Hematopoietic multipotent progenitor cell treated with erythropoietin and hydrocortisone succinate and interleukin-3 and kit ligand, for 8 days (in vitro differentiated cells): Measurements from ENCODE around the gene DNAH5.

Source experiments
- DNase-seq: peaks from one replicate; pipeline ENCODE4 v3.0.0-alpha.2; 2015

DNAH5 gene

GRCh38 chr5:13692172-13692571 is 252.3 kb downstream of the DNAH5 start:
- no peak for DNase-seq

- no peak for DNase-seq
Observed at GRCh38 chr5:13676531-13676930, 268.0 kb downstream of the DNAH5 start.

GRCh38 chr5:13674391-13674790 is 270.1 kb downstream of the DNAH5 start:
- no peak for DNase-seq

- no peak for DNase-seq
Observed at GRCh38 chr5:13673511-13673910, 271.0 kb downstream of the DNAH5 start.

- DNase-seq: no peak
Observed at GRCh38 chr5:13664377-13664776, 280.1 kb downstream of the DNAH5 start.

GRCh38 chr5:13662626-13663025 is 281.9 kb downstream of the DNAH5 start:
- DNase-seq: no peak

GRCh38 chr5:13661272-13661671 is 283.2 kb downstream of the DNAH5 start:
- no peak for DNase-seq

- DNase-seq: no peak
Observed at GRCh38 chr5:13660072-13660471, 284.4 kb downstream of the DNAH5 start.

- DNase-seq: no peak
Observed at GRCh38 chr5:13659391-13659790, 285.1 kb downstream of the DNAH5 start.

- no peak for DNase-seq
Observed at GRCh38 chr5:13658761-13659160, 285.7 kb downstream of the DNAH5 start.

- DNase-seq: no peak
Observed at GRCh38 chr5:13658152-13658551, 286.3 kb downstream of the DNAH5 start.

- no peak for DNase-seq
Observed at GRCh38 chr5:13653709-13654108, 290.8 kb downstream of the DNAH5 start.

- DNase-seq: no peak
Observed at GRCh38 chr5:13649656-13650055, 294.8 kb downstream of the DNAH5 start.

- DNase-seq: no peak
Observed at GRCh38 chr5:13648822-13649221, 295.7 kb downstream of the DNAH5 start.

GRCh38 chr5:13643734-13644133 is 300.8 kb downstream of the DNAH5 start:
- DNase-seq: no peak

GRCh38 chr5:13643196-13643595 is 301.3 kb downstream of the DNAH5 start:
- DNase-seq: no peak
